WTC11 (cell line): Measurements from ENCODE around the gene CMPK2. TPM values are rescaled to one million over a fixed set of nuclear protein-coding genes. Genes with fewer than 3 reads are reported as not detected.

ENCODE experiments used
- ATAC-seq: fragments of 200-7000 bp; cut with Tn5 transposase; 2 replicates; pipeline ENCODE4 v1.10.0; 2021; ENCODE audit warnings: mild to moderate bottlenecking, moderate library complexity
- CTCF ChIA-PET: fragments of 300-600 bp; sonication (Branson Sonifier 250); formaldehyde crosslinking; loops from one replicate; lab custom pipeline; 2021; ENCODE audit warnings: antibody characterized with exemption; lab: Charles Lee
- POLR2A ChIA-PET: fragments of 350-600 bp; sonication (Branson Sonifier 250); formaldehyde crosslinking; loops from one replicate; lab custom pipeline; 2021; ENCODE audit warnings: antibody characterized with exemption; lab: Charles Lee
- DNase-seq: peaks from one replicate; pipeline ENCODE4 v3.0.0; 2021; ENCODE audit warnings: low spot score
- H3K27ac Mint-ChIP-seq: 2 replicates; pipeline ENCODE4 v1.8.0; 2021; ENCODE audit warnings: mixed read lengths
- H3K27me3 Mint-ChIP-seq: 2 replicates; pipeline ENCODE4 v1.8.0; 2021; ENCODE audit warnings: low read depth, mild to moderate bottlenecking, moderate library complexity, mixed read lengths
- H3K36me3 Mint-ChIP-seq: 2 replicates; pipeline ENCODE4 v1.8.0; 2021; ENCODE audit warnings: mixed read lengths
- H3K4me1 Mint-ChIP-seq: 2 replicates; pipeline ENCODE4 v1.8.0; 2022; ENCODE audit warnings: mixed read lengths
- H3K4me3 Mint-ChIP-seq: 2 replicates; pipeline ENCODE4 v1.8.0; 2021; ENCODE audit warnings: mild to moderate bottlenecking, moderate library complexity, mixed read lengths
- H3K9me3 Mint-ChIP-seq: 2 replicates; pipeline ENCODE4 v1.8.0; 2021; ENCODE audit warnings: mixed read lengths
- FOXP1 ChIP-seq: sonication (generic); formaldehyde crosslinking; IDR thresholded peaks from 2 replicates; pipeline ENCODE4 v1.8.0; 2022; ENCODE audit warnings: missing genetic modification reagents, mild to moderate bottlenecking, moderate library complexity, borderline replicate concordance
- GABPB1 ChIP-seq: sonication (generic); formaldehyde crosslinking; IDR thresholded peaks from 2 replicates; pipeline ENCODE4 v1.8.1; 2023; ENCODE audit warnings: mild to moderate bottlenecking, missing genetic modification reagents
- JUN ChIP-seq: sonication (generic); formaldehyde crosslinking; IDR thresholded peaks from 2 replicates; pipeline ENCODE4 v1.8.0; 2023; ENCODE audit warnings: mild to moderate bottlenecking, missing genetic modification reagents
- MXD4 ChIP-seq: fragments of 250-450 bp; sonication (Bioruptor Pico); IDR thresholded peaks from 2 replicates; pipeline ENCODE4 v1.8.0; 2021; ENCODE audit warnings: mild to moderate bottlenecking, moderate library complexity, borderline replicate concordance
- MYBL2 ChIP-seq: sonication (generic); formaldehyde crosslinking; IDR thresholded peaks from 2 replicates; pipeline ENCODE4 v1.8.1; 2023; ENCODE audit warnings: mild to moderate bottlenecking, moderate library complexity, missing genetic modification reagents
- RELA ChIP-seq: sonication (generic); formaldehyde crosslinking; IDR thresholded peaks from 2 replicates; pipeline ENCODE4 v1.8.1; 2022; ENCODE audit warnings: missing genetic modification reagents, mild to moderate bottlenecking, borderline replicate concordance
- RORB ChIP-seq: fragments of 250-450 bp; sonication (Bioruptor Pico); IDR thresholded peaks from 2 replicates; pipeline ENCODE4 v1.9.0; 2021; ENCODE audit warnings: mild to moderate bottlenecking
- SMAD3 ChIP-seq: sonication (generic); formaldehyde crosslinking; IDR thresholded peaks from 2 replicates; pipeline ENCODE4 v1.8.0; 2022; ENCODE audit warnings: missing genetic modification reagents, mild to moderate bottlenecking, borderline replicate concordance
- TEAD1 ChIP-seq: sonication (generic); formaldehyde crosslinking; IDR thresholded peaks from 2 replicates; pipeline ENCODE4 v1.8.0; 2022; ENCODE audit warnings: mild to moderate bottlenecking, missing genetic modification reagents
- ZNF121 ChIP-seq: sonication (generic); formaldehyde crosslinking; IDR thresholded peaks from 2 replicates; pipeline ENCODE4 v1.8.0; 2023; ENCODE audit warnings: missing genetic modification reagents
- ZNF138 ChIP-seq: sonication (generic); formaldehyde crosslinking; conservative IDR thresholded peaks from 2 replicates; pipeline ENCODE4 v1.8.1; 2022; ENCODE audit warnings: mild to moderate bottlenecking, moderate library complexity, missing genetic modification reagents
- ZNF263 ChIP-seq: sonication (generic); formaldehyde crosslinking; IDR thresholded peaks from 2 replicates; pipeline ENCODE4 v1.8.1; 2022; ENCODE audit warnings: low read depth, mild to moderate bottlenecking, moderate library complexity, missing genetic modification reagents
- ZNF671 ChIP-seq: fragments of 250-450 bp; sonication (Bioruptor Pico); IDR thresholded peaks from 2 replicates; pipeline ENCODE4 v1.8.0; 2021; ENCODE audit warnings: mild to moderate bottlenecking
- total RNA-seq: library from RNA; stranded (reverse); gene quantifications from 3 replicates; pipeline ENCODE4 v1.2.3, GENCODE V29; 2021
- TF ChIP-seq, protein P1 (sequence below): sonication (generic); formaldehyde crosslinking; IDR thresholded peaks from 2 replicates; pipeline ENCODE4 v1.8.1; 2022; ENCODE audit warnings: mild to moderate bottlenecking, missing genetic modification reagents, moderate library complexity, borderline replicate concordance
- TF ChIP-seq, protein P2 (sequence below): sonication (generic); formaldehyde crosslinking; IDR thresholded peaks from 2 replicates; pipeline ENCODE4 v1.8.0; 2023; ENCODE audit warnings: missing genetic modification reagents
- TF ChIP-seq, protein P3 (sequence below): sonication (generic); formaldehyde crosslinking; IDR thresholded peaks from 2 replicates; pipeline ENCODE4 v1.8.1; 2022; ENCODE audit warnings: missing genetic modification reagents, borderline replicate concordance
- TF ChIP-seq, protein P4 (sequence below): sonication (generic); formaldehyde crosslinking; IDR thresholded peaks from 2 replicates; pipeline ENCODE4 v1.8.1; 2022; ENCODE audit warnings: low read depth, mild to moderate bottlenecking, moderate library complexity, missing genetic modification reagents, borderline replicate concordance
- TF ChIP-seq, protein P5 (sequence below): fragments of 250-450 bp; sonication (Bioruptor Pico); IDR thresholded peaks from 2 replicates; pipeline ENCODE4 v2.1.2; 2022; ENCODE audit warnings: mild to moderate bottlenecking, moderate library complexity
- TF ChIP-seq, protein P6 (sequence below): sonication (generic); formaldehyde crosslinking; IDR thresholded peaks from 2 replicates; pipeline ENCODE4 v1.8.1; 2023; ENCODE audit warnings: mild to moderate bottlenecking, missing genetic modification reagents

CMPK2 gene
- total RNA-seq, 1 experiment from 2014 or later = 0.13 TPM

DNA sequence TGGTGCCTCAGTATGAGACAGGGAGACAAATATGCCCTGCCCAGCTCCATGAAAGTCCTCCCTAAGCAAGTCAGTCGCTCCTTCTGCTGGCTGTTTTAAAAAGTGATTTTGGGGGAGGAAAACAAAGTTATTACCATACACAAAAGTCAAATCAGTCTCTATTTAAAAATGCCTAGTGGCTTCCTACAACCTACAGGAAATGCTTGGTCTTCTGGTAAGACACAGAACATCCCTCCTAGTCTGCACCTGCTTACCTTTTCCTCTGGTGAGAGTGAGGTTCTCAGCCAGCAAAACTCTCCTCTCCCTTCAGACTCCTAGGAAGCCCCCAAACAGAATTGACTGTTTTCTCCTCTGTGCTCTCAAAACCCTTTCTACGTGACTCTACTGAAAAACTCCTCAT, 13.5 kb downstream of the CMPK2 start:
- DNase-seq (no peak), ATAC-seq (no peak)
- Mint-ChIP-seq H3K36me3 (peaks cover 62% of the 10 kb centered on the region), H3K4me3 (no peak overlapping the region), H3K27me3 (no peaks in the 10 kb centered on the region; the same call in 1 of the 2 replicates), H3K9me3 (peaks cover 84% of the 10 kb centered on the region)
- POLR2A ChIA-PET = no interaction called here
- TF ChIP-seq MYBL2 (no peak), TEAD1 (CRISPR knock-in tag) (no peak), SMAD3 (CRISPR knock-in tag) (no peak)
- TF ChIP-seq, all 79 proteins: peak for 0
- no peaks in the 10 kb centered on the region for H3K4me1 Mint-ChIP-seq
- H3K27ac Mint-ChIP-seq = no peak overlapping the region
- CTCF ChIA-PET = no interaction called here

DNA sequence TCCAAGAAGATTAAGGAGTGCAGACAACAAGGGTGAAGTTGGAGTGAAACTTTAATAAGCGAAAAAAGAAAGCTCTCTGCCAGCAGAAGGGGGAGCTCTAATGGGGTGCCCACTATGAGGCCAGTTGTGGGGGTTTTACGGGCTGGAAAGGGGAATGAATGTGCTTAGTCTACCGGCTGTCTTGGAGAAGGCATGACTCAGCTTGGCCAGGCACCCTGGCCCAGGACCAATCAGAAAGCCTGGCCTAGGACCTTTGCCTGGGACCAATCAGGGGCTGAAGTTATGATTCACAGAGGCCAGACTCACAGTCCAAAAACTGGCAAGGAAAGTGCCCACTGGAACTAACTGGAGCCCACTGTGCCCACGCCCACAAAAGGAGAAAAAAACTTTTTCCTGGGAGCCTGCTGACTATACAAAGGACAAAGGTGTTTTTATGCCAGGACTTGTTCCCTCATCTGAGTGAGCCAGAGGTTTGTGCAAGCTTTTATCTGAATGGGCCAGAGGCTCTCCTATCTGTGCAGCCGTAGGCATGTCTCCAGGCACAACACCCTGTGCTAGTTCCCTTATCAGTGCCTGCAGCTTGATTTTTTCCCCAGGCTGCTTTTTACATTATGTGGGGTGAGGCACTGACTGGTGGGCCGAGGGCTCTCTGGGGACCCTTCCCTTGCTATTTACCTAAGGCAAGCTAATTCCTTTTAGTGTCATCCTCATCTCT, 18.6 kb downstream of the CMPK2 start:
- ChIA-PET CTCF (no interaction called here), POLR2A (no interaction called here)
- H3K4me1 Mint-ChIP-seq = no peaks in the 10 kb centered on the region
- no peak overlapping the region for H3K27ac Mint-ChIP-seq
- peaks cover 70% of the 10 kb centered on the region for H3K36me3 Mint-ChIP-seq
- peaks cover 7% of the 10 kb centered on the region for H3K27me3 Mint-ChIP-seq
- ATAC-seq = no peak
- no peak overlapping the region for H3K4me3 Mint-ChIP-seq
- TF ChIP-seq, protein P1, sequence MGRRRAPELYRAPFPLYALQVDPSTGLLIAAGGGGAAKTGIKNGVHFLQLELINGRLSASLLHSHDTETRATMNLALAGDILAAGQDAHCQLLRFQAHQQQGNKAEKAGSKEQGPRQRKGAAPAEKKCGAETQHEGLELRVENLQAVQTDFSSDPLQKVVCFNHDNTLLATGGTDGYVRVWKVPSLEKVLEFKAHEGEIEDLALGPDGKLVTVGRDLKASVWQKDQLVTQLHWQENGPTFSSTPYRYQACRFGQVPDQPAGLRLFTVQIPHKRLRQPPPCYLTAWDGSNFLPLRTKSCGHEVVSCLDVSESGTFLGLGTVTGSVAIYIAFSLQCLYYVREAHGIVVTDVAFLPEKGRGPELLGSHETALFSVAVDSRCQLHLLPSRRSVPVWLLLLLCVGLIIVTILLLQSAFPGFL (CRISPR knock-in tag) = no peak
- TF ChIP-seq ZNF138 (CRISPR knock-in tag) (no peak), ZNF671 (CRISPR knock-in tag) (no peak), JUN (CRISPR knock-in tag) (no peak), GABPB1 (CRISPR knock-in tag) (no peak), MXD4 (CRISPR knock-in tag) (no peak), RELA (CRISPR knock-in tag) (no peak), RORB (CRISPR knock-in tag) (no peak)
- TF ChIP-seq, protein P2, sequence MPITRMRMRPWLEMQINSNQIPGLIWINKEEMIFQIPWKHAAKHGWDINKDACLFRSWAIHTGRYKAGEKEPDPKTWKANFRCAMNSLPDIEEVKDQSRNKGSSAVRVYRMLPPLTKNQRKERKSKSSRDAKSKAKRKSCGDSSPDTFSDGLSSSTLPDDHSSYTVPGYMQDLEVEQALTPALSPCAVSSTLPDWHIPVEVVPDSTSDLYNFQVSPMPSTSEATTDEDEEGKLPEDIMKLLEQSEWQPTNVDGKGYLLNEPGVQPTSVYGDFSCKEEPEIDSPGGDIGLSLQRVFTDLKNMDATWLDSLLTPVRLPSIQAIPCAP (CRISPR knock-in tag) = no peak
- TF ChIP-seq, protein P3, sequence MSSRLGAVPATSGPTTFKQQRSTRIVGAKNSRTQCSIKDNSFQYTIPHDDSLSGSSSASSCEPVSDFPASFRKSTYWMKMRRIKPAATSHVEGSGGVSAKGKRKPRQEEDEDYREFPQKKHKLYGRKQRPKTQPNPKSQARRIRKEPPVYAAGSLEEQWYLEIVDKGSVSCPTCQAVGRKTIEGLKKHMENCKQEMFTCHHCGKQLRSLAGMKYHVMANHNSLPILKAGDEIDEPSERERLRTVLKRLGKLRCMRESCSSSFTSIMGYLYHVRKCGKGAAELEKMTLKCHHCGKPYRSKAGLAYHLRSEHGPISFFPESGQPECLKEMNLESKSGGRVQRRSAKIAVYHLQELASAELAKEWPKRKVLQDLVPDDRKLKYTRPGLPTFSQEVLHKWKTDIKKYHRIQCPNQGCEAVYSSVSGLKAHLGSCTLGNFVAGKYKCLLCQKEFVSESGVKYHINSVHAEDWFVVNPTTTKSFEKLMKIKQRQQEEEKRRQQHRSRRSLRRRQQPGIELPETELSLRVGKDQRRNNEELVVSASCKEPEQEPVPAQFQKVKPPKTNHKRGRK (CRISPR knock-in tag) = no peak
- TF ChIP-seq, all 79 proteins: peak for 0
- DNase-seq = no peak
- H3K9me3 Mint-ChIP-seq = peaks cover 89% of the 10 kb centered on the region

DNA sequence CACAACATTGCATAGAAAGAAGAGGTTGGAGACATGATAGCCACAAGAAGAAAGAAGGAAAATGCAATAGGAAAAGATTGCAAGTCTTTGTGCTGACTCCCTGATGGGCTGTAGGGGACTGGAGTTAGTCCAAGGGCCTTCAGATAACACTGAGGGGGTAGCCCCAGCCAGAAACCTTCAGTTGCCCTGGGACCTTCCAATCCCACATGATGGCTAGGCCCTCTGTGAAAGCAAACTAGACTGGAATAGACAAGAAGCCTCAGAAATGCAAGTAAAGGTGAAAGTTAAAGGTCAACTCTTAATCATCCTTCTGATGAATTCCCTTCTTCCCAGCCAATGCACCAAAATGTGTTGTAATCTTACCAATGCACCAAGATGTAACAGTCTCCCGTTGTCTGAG, 19.2 kb downstream of the CMPK2 start:
- Mint-ChIP-seq H3K36me3 (peaks cover 68% of the 10 kb centered on the region), H3K27ac (no peak overlapping the region), H3K9me3 (peaks cover 92% of the 10 kb centered on the region), H3K4me3 (no peak overlapping the region), H3K4me1 (no peaks in the 10 kb centered on the region), H3K27me3 (peaks cover 7% of the 10 kb centered on the region)
- TF ChIP-seq, protein P4, sequence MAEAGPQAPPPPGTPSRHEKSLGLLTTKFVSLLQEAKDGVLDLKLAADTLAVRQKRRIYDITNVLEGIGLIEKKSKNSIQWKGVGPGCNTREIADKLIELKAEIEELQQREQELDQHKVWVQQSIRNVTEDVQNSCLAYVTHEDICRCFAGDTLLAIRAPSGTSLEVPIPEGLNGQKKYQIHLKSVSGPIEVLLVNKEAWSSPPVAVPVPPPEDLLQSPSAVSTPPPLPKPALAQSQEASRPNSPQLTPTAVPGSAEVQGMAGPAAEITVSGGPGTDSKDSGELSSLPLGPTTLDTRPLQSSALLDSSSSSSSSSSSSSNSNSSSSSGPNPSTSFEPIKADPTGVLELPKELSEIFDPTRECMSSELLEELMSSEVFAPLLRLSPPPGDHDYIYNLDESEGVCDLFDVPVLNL (CRISPR knock-in tag) = no peak
- TF ChIP-seq ZNF121 (CRISPR knock-in tag) (no peak), FOXP1 (CRISPR knock-in tag) (no peak), ZNF263 (no peak), RELA (CRISPR knock-in tag) (no peak), MYBL2 (no peak), SMAD3 (CRISPR knock-in tag) (no peak)
- TF ChIP-seq, protein P5, sequence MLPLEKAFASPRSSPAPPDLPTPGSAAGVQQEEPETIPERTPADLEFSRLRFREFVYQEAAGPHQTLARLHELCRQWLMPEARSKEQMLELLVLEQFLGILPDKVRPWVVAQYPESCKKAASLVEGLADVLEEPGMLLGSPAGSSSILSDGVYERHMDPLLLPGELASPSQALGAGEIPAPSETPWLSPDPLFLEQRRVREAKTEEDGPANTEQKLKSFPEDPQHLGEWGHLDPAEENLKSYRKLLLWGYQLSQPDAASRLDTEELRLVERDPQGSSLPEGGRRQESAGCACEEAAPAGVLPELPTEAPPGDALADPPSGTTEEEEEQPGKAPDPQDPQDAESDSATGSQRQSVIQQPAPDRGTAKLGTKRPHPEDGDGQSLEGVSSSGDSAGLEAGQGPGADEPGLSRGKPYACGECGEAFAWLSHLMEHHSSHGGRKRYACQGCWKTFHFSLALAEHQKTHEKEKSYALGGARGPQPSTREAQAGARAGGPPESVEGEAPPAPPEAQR (CRISPR knock-in tag) = no peak
- TF ChIP-seq, protein P6, sequence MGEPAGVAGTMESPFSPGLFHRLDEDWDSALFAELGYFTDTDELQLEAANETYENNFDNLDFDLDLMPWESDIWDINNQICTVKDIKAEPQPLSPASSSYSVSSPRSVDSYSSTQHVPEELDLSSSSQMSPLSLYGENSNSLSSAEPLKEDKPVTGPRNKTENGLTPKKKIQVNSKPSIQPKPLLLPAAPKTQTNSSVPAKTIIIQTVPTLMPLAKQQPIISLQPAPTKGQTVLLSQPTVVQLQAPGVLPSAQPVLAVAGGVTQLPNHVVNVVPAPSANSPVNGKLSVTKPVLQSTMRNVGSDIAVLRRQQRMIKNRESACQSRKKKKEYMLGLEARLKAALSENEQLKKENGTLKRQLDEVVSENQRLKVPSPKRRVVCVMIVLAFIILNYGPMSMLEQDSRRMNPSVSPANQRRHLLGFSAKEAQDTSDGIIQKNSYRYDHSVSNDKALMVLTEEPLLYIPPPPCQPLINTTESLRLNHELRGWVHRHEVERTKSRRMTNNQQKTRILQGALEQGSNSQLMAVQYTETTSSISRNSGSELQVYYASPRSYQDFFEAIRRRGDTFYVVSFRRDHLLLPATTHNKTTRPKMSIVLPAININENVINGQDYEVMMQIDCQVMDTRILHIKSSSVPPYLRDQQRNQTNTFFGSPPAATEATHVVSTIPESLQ (CRISPR knock-in tag) = no peak
- DNase-seq (no peak), ATAC-seq (no peak)
- ChIA-PET POLR2A (no interaction called here), CTCF (no interaction called here)
